HepG2 (cell line): ENCODE measurements around the gene SLC2A2. TPM values are rescaled to one million over a fixed set of nuclear protein-coding genes. Genes with fewer than 3 reads are reported as not detected.
A peak's percentile ranks its signal among the peaks of the same experiment; 100 is the strongest.

ENCODE experiments used
- CCDC6 ChIP-seq: sonication (generic); formaldehyde crosslinking; IDR thresholded peaks from 2 replicates; pipeline ENCODE4 v1.8.1; 2022; ENCODE audit warnings: mild to moderate bottlenecking, missing genetic modification reagents, moderate library complexity
- CEBPG ChIP-seq: IDR thresholded peaks from 2 replicates; pipeline ENCODE4 v1.6.1; 2016
- DPF2 ChIP-seq: sonication (generic); formaldehyde crosslinking; IDR thresholded peaks from 2 replicates; pipeline ENCODE4 v1.4.0; 2020; ENCODE audit warnings: mild to moderate bottlenecking, low read depth, missing genetic modification reagents, borderline replicate concordance
- ELK4 ChIP-seq: sonication (generic); formaldehyde crosslinking; IDR thresholded peaks from 2 replicates; pipeline ENCODE4 v1.9.0; 2021; ENCODE audit warnings: missing genetic modification reagents, borderline replicate concordance
- MAZ ChIP-seq, 2 experiments: sonication (generic) in 1 of 2; formaldehyde crosslinking in 1 of 2; IDR thresholded peaks; 2 replicates each; pipeline versions ENCODE4 v1.5.0 to v1.6.1; 2012 to 2020; ENCODE audit warnings: low read depth in 2 of 2, mild to moderate bottlenecking in 2 of 2, borderline replicate concordance in 1 of 2, improper control_type of control experiment in 1 of 2, low read length in 1 of 2, missing genetic modification reagents in 1 of 2, moderate library complexity in 1 of 2
- MTF2 ChIP-seq: sonication (generic); formaldehyde crosslinking; IDR thresholded peaks from 2 replicates; pipeline ENCODE4 v1.5.0; 2020; ENCODE audit warnings: missing genetic modification reagents, borderline replicate concordance
- NFYB ChIP-seq: sonication (generic); formaldehyde crosslinking; IDR thresholded peaks from 2 replicates; pipeline ENCODE4 v1.4.0; 2020; ENCODE audit warnings: missing genetic modification reagents
- NONO ChIP-seq, 2 experiments: fragments of 450-650 bp in 1 of 2; sonication (generic) in 1 of 2; formaldehyde crosslinking in 1 of 2; IDR thresholded peaks in 1 of 2; conservative IDR thresholded peaks in 1 of 2; 2 replicates each; pipeline versions ENCODE4 v1.6.1 to v1.8.0; 2017 to 2022; ENCODE audit warnings: mild to moderate bottlenecking in 1 of 2, missing genetic modification reagents in 1 of 2, moderate library complexity in 1 of 2
- RBAK ChIP-seq: sonication (generic); formaldehyde crosslinking; IDR thresholded peaks from 2 replicates; pipeline ENCODE4 v1.5.1; 2020; ENCODE audit warnings: mild to moderate bottlenecking, missing genetic modification reagents
- REL ChIP-seq: sonication (generic); formaldehyde crosslinking; conservative IDR thresholded peaks from 2 replicates; pipeline ENCODE4 v1.8.0; 2022; ENCODE audit warnings: mild to moderate bottlenecking, missing genetic modification reagents, moderate library complexity
- RXRA ChIP-seq: sonication (generic); formaldehyde crosslinking; IDR thresholded peaks from 2 replicates; pipeline ENCODE4 v1.5.1; 2020; ENCODE audit warnings: missing genetic modification reagents
- SOX5 ChIP-seq: IDR thresholded peaks from 2 replicates; pipeline ENCODE4 v1.6.1; 2016; ENCODE audit warnings: borderline replicate concordance
- YEATS2 ChIP-seq: sonication (generic); formaldehyde crosslinking; IDR thresholded peaks from 2 replicates; pipeline ENCODE4 v1.4.0; 2020; ENCODE audit warnings: missing genetic modification reagents, borderline replicate concordance
- ZBTB34 ChIP-seq: sonication (generic); formaldehyde crosslinking; IDR thresholded peaks from 2 replicates; pipeline ENCODE4 v1.8.0; 2022; ENCODE audit warnings: mild to moderate bottlenecking, missing genetic modification reagents
- ZKSCAN5 ChIP-seq: sonication (generic); formaldehyde crosslinking; IDR thresholded peaks from 2 replicates; pipeline ENCODE4 v1.5.1; 2020; ENCODE audit warnings: mild to moderate bottlenecking, missing genetic modification reagents
- ZNF232 ChIP-seq: sonication (generic); formaldehyde crosslinking; IDR thresholded peaks from 2 replicates; pipeline ENCODE4 v1.4.0; 2020; ENCODE audit warnings: missing genetic modification reagents, borderline replicate concordance
- ZNF441 ChIP-seq: sonication (generic); formaldehyde crosslinking; IDR thresholded peaks from 2 replicates; pipeline ENCODE4 v1.7.0; 2021; ENCODE audit warnings: missing genetic modification reagents, borderline replicate concordance
- ZNF878 ChIP-seq: sonication (generic); formaldehyde crosslinking; IDR thresholded peaks from 2 replicates; pipeline ENCODE4 v1.8.1; 2023; ENCODE audit warnings: mild to moderate bottlenecking, missing genetic modification reagents, moderate library complexity
- polyA plus RNA-seq, 8 experiments: library from polyadenylated mRNA; depleted of rRNA in 3 of 8; stranded (reverse) in 7 of 8; unstranded in 1 of 8; fragments of >200 nt; fragmentation: Illumina TruSeq in 4 of 8; extraction: Trizol in 4 of 8; gene quantifications; 2 replicates each; pipeline versions ENCODE4 v1.2.1 to v1.2.3, GENCODE V29; 2011 to 2016; ENCODE audit warnings: low read depth in 4 of 8, missing spikeins in 1 of 8, mixed read lengths in 1 of 8; ENCODE audit not compliant: insufficient read depth in 1 of 8
- total RNA-seq, 5 experiments: library from RNA; depleted of rRNA; stranded (reverse); fragments of >200 nt; fragmentation: Illumina TruSeq; extraction: Trizol; gene quantifications; 2 replicates each; pipeline ENCODE4 v1.2.3, GENCODE V29; 2016; ENCODE audit warnings: low read depth in 1 of 5
- TF ChIP-seq, protein P1 (sequence below): sonication (generic); formaldehyde crosslinking; IDR thresholded peaks from 2 replicates; pipeline ENCODE4 v1.4.0; 2020; ENCODE audit warnings: missing genetic modification reagents
- TF ChIP-seq, protein P2 (sequence below): sonication (generic); formaldehyde crosslinking; IDR thresholded peaks from 2 replicates; pipeline ENCODE4 v1.4.0; 2020; ENCODE audit warnings: missing genetic modification reagents

SLC2A2 gene
- total and polyA plus RNA-seq, 2 of the 13 experiments (the other 11 are each of a cell fraction or from before 2014, with no cell fraction given): 19.5 to 23.2 TPM

DNA sequence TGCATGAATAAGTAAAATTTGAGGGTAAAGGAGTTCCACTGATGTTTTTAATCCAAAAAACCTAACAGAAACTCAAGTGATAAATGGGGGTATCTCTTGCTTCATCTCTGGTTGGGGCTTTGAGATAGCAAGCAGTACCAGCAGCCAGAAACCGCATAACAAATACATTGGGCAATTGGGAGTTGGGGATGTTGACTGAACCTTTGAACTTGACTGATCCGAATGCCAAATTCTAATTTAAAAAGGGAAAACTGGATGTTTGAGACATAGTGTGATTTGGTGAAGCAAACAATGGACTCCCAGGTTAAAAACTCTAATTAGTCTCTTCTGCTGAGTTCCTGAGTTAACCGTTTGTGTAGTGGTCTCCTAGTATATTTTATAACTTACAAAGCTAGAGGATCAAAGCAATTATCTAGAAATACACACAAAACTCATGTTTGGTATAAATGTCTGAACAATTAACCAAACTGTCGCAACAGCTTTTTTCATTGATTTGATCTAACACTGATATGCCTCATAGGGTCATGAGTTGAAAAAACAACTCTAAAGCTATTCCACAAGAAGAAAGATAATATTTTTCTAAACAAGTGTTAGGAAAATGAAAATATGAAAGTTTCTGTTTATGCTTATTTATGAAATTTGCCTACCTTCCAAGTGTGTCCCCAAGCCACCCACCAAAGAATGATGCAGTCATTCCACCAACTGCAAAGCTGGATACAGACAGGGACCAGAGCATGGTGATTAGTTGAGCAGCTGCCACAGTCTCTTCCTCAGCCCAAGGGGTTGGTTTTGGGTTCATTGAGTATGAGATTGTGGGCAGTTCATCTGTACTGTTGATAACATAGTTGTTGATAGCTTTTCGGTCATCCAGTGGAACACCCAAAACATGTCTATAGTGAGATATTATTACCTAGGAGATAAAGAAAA is 12.4 kb downstream of the SLC2A2 start (continued):
- TF ChIP-seq, protein P1, sequence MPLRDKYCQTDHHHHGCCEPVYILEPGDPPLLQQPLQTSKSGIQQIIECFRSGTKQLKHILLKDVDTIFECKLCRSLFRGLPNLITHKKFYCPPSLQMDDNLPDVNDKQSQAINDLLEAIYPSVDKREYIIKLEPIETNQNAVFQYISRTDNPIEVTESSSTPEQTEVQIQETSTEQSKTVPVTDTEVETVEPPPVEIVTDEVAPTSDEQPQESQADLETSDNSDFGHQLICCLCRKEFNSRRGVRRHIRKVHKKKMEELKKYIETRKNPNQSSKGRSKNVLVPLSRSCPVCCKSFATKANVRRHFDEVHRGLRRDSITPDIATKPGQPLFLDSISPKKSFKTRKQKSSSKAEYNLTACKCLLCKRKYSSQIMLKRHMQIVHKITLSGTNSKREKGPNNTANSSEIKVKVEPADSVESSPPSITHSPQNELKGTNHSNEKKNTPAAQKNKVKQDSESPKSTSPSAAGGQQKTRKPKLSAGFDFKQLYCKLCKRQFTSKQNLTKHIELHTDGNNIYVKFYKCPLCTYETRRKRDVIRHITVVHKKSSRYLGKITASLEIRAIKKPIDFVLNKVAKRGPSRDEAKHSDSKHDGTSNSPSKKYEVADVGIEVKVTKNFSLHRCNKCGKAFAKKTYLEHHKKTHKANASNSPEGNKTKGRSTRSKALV: no peak
- TF ChIP-seq ZBTB34 (CRISPR knock-in tag): peak; percentile 95
- no peak; the same call in 1 of the 2 replicates for TF ChIP-seq RXRA (CRISPR knock-in tag)
- no peak for TF ChIP-seq ELK4 (CRISPR knock-in tag)
- TF ChIP-seq DPF2: peak; percentile 79
- 0 out of 2 replicates have a peak, but pooled peaks have one; percentile 38 for TF ChIP-seq CCDC6 (CRISPR knock-in tag)
- TF ChIP-seq YEATS2 (CRISPR knock-in tag): no peak
- no peak for TF ChIP-seq ZKSCAN5 (CRISPR knock-in tag)
- TF ChIP-seq, protein P2, sequence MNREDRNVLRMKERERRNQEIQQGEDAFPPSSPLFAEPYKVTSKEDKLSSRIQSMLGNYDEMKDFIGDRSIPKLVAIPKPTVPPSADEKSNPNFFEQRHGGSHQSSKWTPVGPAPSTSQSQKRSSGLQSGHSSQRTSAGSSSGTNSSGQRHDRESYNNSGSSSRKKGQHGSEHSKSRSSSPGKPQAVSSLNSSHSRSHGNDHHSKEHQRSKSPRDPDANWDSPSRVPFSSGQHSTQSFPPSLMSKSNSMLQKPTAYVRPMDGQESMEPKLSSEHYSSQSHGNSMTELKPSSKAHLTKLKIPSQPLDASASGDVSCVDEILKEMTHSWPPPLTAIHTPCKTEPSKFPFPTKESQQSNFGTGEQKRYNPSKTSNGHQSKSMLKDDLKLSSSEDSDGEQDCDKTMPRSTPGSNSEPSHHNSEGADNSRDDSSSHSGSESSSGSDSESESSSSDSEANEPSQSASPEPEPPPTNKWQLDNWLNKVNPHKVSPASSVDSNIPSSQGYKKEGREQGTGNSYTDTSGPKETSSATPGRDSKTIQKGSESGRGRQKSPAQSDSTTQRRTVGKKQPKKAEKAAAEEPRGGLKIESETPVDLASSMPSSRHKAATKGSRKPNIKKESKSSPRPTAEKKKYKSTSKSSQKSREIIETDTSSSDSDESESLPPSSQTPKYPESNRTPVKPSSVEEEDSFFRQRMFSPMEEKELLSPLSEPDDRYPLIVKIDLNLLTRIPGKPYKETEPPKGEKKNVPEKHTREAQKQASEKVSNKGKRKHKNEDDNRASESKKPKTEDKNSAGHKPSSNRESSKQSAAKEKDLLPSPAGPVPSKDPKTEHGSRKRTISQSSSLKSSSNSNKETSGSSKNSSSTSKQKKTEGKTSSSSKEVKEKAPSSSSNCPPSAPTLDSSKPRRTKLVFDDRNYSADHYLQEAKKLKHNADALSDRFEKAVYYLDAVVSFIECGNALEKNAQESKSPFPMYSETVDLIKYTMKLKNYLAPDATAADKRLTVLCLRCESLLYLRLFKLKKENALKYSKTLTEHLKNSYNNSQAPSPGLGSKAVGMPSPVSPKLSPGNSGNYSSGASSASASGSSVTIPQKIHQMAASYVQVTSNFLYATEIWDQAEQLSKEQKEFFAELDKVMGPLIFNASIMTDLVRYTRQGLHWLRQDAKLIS: no peak
- no peak for TF ChIP-seq ZNF232 (CRISPR knock-in tag)
- no peak for TF ChIP-seq REL (CRISPR knock-in tag)
- TF ChIP-seq CEBPG (CRISPR knock-in tag): peak; percentile 97
- peak; percentile 90; the same call in 1 of the 2 replicates for TF ChIP-seq SOX5 (CRISPR knock-in tag)
- no peak for TF ChIP-seq MAZ (IDR thresholded peaks at IDR 0.05; ENCODE audit: borderline replicate concordance, low read depth, low read length)
- no peak for TF ChIP-seq MAZ (CRISPR knock-in tag; IDR thresholded peaks at IDR 0.05; ENCODE audit: low read depth)
- no peak for TF ChIP-seq NFYB (CRISPR knock-in tag)
- TF ChIP-seq RBAK (CRISPR knock-in tag): no peak
- no peak for TF ChIP-seq ZNF441
- no peak for TF ChIP-seq MTF2 (CRISPR knock-in tag)
- peak; percentile 67; the same call in 1 of the 2 replicates for TF ChIP-seq ZNF878 (CRISPR knock-in tag)
- TF ChIP-seq NONO (IDR thresholded peaks at IDR 0.05): no peak
- TF ChIP-seq NONO (CRISPR knock-in tag; conservative IDR thresholded peaks at IDR 0.05): no peak
